HG02870 (cell line): Measurements from ENCODE around the gene SLC25A18.
"Not testable (repeated sequence)": the region's sequence is repeated elsewhere in the genome, so short reads cannot be mapped to it uniquely, and the experiment has no call there.

Experiments
- ATAC-seq: cut with Tn5 transposase; IDR thresholded peaks from one replicate; pipeline ENCODE4 v1.9.1; 2021; ENCODE audit warnings: mild to moderate bottlenecking, moderate library complexity; ENCODE audit not compliant: unreplicated experiment

Gene SLC25A18, protein sequence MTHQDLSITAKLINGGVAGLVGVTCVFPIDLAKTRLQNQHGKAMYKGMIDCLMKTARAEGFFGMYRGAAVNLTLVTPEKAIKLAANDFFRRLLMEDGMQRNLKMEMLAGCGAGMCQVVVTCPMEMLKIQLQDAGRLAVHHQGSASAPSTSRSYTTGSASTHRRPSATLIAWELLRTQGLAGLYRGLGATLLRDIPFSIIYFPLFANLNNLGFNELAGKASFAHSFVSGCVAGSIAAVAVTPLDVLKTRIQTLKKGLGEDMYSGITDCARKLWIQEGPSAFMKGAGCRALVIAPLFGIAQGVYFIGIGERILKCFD

DNA sequence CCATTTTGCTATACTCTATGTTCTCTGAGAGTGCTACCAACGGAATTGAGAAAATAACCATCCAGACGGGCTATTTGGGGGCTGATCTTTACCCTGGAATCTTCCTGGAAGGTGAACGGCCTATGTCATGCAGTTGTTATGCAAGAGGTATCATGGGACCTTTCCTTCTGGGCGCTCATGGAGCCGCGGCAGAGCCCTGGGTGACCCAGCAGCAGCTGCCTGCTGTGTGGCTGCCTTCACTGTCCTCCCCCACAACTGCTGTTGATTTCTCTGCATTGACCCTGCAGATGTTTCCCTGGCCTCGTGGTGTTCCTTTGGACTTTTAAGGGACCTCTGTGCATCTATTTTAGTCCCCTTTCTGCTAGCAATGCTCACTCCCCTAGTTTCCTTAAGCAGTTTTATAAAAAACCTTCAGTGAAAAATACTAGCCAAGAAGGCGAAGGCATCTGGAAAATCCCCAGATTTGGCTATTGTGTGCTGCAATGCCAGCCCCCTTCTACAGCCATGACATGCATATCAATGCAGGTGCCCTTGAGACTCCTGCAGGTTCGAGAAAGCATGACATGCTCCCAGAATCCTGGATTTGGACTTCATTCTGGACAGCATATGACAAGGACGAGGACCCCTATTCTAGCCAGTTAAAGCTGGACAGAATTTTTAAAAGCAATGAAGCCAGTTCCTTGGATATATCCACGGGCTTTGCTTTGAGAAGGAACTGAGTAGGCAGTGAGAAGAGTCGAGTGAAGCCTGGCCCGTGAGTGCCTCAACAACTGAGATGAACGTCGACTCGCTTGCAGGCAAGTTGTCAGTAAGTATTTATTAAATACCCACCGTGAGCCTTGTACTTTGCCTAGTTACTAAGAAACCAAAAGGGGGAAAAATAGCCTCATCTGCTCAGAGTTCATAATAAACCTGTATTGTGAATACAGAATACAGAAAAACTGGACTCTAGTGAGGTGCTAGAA is at the start of gene SLC25A18:
Gene SLC25A18 (plus strand): TSS at position 593 of the 965 bp plus-strand sequence. CDS start 16,447 bp downstream, outside the sequence.
- ATAC-seq, result no peak

DNA sequence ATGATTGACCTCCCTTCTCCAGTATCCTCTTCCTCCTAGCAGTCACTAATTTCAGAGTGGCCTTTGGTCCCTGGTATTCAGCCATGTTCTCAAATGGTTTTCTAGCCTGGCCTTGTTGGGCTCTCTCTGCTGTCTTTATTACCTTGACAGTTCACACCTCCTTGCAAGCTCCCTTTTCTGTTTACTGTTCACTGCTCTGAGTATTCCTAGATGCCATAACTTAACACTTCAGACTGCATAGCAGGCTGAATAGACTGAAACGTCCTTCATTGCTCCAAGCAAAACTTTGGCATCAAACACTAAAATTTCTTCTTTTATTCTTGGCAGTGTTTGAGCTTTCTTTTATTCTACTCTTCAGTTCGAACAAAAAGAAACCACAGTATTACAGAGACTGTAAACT is 49.7 kb upstream of the SLC25A18 start:
- ATAC-seq, result no peak

DNA sequence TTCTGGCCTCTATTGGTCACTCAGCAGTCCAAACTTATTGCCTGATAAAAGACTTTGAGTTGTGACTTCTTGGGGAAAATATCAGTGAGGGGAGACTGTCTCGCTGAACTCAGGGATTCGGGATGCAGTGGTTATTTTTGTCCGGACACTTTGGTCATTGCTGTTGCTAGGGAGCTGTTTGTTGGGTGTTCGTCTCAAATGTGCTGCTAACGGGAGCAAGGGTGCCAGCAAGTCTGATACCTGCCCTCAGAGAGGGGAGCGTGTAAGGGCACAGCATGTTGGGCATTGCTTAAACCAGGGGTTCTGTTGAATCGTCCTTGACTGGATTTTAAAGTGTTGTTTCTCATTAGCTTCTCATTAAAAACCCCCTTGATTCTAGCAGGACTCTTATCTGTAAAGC is 49.2 kb upstream of the SLC25A18 start:
- no peak for ATAC-seq

DNA sequence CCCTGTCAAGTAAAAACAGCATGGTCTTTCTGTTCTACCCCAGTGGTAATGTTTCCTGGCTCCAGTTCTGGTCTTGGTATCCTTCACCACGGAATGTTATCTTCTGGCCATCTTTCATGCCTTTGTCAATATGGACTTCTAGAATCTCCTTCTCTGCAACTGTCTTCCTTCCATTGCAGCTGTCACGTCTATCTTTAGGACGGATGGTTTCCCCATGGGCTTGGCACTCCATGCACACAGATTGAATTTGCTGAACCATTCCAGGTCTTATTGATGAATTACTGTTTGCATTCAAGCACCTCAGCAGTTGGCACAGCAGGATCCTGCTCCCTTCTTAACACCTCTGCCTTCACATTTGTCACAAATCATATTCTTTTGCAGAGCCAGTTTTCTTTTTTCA is 44.9 kb upstream of the SLC25A18 start:
- ATAC-seq, result no peak

DNA sequence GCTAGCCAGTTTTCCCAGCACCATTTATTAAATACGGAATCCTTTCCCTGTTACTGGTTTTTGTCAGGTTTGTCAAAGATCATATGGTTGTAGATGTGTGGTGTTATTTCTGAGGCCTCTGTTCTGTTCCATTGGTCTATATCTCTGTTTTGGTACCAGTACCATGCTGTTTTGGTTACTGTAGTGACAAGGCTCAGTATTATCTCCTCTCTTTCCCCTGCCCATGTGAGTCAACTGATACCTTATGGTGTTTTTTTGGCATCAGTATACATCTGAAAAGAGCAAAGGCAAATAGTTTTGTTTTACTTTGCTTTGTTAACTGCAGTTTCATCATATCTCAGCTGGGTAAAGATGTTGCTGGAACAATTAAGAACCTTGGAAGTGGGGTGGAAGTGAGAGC is 41.3 kb upstream of the SLC25A18 start:
- ATAC-seq, result not testable (repeated sequence)

DNA sequence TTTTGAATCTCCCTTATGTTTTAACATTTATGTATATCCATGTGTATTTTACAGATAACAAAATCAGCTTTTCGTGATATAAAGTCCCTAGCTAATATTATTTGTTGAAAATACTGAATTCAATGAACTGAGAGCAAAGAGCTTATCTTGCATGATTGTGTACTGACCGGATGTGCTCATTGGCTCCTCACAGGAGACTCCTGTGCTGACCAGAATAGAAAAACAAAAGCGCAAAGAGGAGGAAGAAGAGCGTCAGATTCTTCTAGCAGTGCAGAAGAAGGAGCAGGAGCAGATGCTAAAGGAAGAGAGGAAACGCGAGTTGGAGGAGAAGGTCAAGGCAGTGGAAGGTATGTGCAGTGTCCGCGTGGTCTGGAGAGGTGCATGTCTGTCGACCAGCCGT is 39.4 kb upstream of the SLC25A18 start:
- no peak for ATAC-seq

DNA sequence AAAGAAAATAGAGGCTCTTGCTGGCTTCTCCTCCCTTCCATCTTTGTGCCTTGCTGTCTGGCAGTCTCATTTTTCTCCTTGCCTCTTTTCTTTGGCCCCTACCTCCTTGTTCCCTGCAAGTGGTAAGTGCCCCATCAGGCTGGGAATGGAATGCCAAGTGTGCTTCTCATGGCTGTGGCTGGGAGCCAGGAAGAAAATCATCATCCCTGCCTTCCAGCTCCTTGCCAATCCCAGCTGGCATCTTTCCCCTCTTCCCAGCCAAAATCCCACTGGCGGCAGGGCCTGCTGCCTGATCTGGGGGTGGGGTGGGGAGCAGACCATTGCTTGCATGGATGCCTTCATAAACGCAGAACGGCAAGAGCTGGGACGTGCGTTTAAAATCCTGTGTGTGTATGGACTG is 27.0 kb upstream of the SLC25A18 start:
- no peak for ATAC-seq

DNA sequence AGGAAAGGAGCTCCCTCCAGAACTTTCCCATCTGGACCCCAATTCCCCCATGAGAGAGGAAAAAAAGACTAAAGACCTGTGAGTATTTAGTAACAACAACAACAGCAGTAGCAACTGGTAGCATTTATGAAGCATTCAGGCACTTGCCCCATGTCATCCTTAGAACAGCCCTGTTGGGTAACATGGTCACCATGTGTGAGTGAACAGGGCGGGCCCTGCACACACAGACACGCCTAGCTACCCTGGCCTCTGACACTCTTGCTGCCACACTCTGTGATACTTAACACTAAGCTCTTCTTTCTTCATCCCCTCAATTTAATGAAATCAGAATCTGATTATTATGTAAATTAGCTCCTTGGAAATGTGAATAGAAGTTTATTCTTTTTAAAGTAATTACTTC is 26.1 kb upstream of the SLC25A18 start:
- ATAC-seq, result no peak

DNA sequence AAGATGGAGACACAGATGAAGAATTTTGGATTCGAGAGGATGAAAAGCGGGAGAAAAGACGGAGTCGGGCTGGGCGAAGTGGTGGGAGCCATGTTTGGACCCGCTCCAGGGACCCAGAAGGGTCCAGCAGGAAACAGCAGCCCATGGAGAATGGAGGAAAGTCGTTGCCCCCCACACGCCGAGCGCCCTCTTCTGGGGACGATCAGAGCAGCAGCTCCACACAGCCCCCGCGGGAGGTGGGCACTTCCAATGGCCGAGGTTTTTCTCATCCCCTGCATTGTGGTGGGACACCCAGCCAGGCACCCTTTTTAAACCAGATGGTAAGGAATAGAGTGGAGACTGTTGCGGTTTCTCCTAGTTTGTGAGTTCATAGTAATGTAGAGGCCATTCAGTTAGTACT is 22.8 kb upstream of the SLC25A18 start:
- ATAC-seq, result no peak

DNA sequence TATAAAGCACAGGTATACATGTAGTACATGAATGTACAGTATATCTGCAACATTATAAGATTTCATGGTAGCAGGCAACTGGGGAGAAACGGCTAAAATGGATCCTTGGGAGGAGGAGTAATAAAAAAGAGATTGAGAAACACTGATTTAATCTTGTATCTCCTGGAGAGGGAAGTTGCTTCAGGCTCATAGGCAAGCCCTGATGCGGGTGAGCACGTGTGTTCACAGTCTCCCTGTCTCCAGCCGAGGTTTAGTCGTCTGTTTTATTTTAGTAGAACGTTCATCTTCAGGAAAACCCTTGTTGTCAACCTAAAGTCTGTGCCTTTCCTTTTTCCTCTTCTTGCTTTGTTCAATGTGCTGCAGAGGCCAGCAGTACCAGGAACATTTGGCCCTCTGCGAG is 21.8 kb upstream of the SLC25A18 start:
- no peak for ATAC-seq

DNA sequence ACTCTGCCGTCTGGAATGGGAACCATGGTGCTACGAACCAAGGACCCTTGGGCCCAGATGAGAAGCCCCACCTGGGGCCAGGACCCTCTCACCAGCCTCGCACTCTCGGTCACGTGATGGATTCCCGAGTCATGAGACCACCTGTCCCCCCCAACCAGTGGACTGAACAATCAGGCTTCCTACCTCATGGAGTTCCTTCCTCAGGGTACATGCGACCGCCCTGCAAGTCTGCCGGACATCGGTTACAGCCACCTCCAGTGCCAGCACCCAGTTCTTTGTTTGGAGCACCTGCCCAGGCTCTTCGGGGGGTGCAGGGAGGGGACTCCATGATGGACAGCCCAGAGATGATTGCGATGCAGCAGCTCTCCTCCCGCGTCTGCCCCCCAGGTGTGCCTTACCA is 20.8 kb upstream of the SLC25A18 start:
- ATAC-seq, result no peak

DNA sequence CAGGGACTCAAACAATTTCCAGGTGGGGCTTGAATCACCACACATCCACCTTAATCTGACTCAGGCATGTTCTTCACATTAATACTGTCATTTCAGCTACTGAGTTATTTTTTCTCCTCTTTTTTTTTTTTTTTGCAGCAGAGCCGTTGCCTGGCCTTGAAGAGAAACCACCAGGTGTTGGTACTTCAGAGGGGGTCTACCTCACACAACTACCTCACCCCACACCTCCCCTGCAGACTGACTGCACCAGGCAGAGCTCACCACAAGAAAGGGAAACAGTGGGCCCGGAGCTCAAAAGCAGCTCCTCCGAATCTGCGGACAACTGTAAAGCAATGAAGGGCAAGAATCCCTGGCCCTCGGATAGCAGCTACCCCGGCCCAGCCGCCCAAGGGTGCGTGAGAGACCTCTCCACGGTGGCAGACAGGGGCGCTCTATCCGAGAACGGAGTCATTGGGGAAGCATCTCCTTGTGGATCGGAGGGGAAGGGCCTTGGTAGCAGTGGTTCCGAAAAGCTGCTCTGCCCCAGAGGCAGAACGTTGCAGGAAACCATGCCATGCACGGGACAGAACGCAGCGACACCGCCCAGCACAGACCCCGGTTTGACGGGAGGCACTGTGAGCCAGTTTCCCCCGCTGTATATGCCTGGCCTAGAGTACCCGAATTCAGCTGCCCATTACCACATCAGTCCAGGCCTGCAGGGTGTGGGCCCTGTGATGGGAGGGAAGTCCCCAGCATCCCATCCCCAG is 15.1 kb upstream of the SLC25A18 start:
- no peak for ATAC-seq

DNA sequence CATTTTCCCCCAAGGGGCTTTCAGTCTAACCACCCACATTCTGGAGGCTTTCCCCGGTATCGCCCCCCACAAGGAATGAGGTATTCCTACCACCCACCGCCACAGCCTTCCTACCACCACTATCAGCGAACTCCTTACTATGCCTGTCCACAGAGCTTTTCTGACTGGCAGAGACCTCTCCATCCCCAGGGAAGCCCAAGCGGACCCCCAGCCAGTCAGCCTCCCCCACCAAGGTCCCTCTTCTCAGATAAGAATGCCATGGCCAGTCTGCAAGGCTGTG is 14.6 kb upstream of the SLC25A18 start:
- no peak for ATAC-seq

DNA sequence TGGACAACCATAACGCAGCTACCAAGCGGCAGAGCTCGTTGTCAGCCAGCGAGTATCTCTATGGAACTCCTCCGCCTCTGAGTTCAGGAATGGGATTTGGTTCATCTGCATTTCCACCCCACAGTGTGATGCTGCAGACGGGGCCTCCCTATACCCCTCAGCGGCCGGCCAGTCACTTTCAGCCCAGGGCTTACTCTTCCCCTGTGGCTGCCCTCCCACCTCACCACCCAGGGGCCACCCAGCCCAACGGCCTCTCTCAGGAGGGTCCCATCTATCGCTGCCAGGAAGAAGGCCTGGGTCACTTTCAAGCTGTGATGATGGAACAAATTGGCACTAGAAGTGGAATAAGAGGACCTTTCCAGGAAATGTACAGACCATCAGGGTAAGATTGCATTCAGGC is 14.1 kb upstream of the SLC25A18 start:
- no peak for ATAC-seq

DNA sequence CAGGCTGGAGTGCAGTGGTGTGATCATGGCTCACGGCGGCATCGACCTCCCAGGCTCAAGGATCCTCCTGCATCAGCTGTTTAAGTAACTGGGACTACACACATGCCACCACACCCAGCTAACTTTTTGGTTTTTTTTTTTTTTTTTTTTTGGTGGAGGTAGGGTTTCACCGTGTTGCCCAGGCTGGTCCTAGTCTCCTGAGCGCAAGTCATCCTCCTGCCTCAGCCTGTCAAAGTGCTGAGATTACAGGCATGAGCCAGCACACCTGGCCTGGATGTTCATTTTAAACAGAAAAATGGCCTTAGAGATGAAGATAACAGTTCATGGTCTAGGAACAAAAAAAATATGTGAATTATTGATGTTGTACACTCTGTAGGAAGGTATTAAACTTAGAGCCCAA is 13.6 kb upstream of the SLC25A18 start:
- no peak for ATAC-seq

DNA sequence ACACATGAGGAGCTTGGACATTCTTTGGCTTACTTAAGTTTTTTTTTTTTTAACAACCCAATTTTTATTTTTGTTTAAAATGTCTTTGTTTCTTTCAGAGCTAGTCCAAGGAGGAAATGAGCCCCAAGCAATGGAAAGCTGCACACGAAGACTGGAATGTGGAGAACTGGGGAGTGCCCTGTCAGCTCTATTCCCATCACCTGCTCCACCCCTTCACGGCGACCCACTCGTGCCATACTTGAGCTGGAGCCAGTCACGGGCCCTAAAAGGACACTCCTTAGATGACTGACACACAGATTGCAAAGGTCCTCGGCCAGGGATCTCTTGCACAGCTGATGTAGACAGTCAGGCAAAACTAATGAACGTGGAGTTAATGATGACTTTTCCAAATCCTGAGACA is 10.6 kb upstream of the SLC25A18 start:
- ATAC-seq, result no peak

DNA sequence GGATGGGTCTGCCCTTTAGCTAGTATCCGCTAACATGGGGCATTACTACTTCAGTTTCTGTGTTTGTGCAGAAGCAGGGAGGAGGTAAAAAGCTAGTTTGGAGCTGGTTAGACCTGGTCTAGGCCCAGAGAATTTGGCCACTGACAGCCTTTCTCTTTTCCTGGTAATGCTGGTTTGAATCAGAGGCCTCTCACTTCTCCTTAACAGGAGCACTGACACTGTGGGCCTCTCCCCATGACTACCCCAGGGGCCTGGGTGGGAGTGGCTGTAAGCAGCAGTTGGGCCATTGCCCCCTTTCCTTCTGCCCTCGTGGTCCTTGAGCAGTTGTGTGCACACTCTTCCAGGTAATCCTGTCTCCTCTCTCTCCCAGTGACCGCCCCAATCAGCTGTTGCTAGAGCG is 8.5 kb upstream of the SLC25A18 start:
- no peak for ATAC-seq

DNA sequence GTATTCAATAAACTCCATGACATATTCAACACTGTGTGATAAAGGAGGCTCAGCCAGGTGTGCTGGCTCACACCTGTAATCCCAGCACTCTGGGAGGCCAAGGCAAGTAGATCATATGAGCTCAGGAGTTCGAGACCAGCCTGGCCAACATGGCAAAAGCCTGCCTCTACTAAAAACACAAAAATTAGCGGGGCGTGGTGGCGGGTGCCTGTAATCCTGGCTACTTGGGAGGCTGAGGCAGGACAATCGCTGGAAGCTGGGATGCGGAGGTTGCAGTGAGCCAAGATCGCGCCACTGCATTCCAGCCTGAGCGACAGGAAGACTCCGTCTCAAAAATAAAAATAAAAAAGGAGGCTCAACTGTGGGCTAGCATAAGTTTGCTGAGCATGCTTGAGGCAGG is 4.1 kb upstream of the SLC25A18 start:
- no peak for ATAC-seq

DNA sequence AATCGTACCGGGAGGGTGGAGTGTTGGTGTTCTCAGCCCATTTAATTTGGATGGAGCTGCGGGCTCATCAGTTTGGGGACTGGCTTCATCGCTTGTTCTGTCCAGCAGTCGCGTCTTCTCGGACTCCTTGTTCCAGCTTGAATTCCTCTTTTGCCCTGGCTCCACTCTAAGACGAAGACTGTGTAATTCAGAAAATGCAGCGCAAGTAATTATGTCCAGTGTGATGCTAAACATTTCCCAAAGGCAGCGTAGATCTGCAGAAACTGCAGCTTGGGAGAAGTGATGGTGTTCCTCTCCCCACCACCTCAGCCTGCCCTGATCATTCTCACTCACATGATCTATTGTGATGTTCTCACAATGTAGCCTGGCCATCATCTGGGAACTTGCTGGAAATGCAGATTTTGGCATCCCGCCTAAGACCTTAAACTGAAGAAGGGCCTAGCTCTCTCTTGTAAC is 666 bp downstream of the SLC25A18 start:
- ATAC-seq, result no peak

DNA sequence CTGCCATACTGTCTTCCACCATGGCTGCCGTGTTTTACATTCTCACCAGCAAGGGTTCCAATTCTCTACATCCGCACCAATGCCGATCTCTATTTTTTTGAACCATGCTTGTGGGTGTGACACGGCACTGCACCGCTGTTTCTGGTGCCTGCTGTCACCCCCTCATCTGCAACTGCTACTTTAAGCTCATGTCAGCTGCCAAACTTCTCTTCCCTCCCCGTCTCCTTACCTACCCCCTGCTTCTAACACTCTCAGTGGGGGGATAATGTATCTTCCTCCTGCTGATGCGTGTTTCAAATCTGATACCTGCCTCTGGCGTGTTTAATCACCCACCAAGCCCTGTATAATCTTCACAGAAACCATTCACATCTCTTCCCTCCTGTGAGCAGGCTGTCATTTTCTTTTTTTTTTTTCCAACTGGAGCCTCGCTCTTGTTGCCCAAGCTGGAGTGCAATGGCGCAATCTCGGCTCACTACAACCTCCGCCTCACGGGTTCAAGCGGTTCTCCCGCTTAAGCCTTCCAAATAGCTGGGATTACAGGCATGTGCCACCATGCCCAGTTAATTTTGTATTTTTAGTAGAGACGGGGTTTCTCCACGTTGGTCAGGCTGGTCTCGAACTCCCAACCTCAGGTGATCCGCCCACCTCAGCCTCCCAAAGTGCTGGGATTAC is 2.9 kb downstream of the SLC25A18 start:
- ATAC-seq, result not testable (repeated sequence)

DNA sequence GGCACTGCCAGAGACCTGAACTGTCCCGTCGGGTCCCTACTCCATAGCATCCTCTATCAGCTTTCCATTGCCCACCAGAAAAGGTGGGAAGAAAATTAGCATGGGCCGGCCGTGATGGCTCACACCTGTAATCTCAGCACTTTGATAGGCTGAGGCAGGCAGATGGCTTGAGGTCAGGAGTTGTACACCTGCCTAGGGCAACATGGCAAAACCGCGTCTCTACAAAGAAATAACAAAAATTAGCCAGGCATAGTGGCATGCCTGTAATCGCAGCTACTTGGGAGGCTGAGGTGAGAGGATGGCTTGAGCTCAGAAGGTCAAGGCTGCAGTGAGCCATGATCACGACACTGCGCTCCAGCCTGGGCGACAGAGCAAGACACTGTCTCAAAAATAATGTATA is 3.5 kb downstream of the SLC25A18 start:
- ATAC-seq, result no peak
